Activated CD4-positive, alpha-beta T cell treated with anti-CD3 and anti-CD28 coated beads, Interleukin-2, amount 50 U/mL, for 24 hours (primary cell): Measurements from ENCODE around the gene ADAM22.

Source experiments
- DNase-seq, 2 donors: peaks; one replicate each; pipeline ENCODE4 v3.0.0-alpha.2; 2020; ENCODE audit warnings: low read depth in 1 of 2, low spot score in 1 of 2

The ADAM22 gene

GRCh38 chr7:88034083-88034695 is 100.1 kb downstream of the ADAM22 start:
- DNase-seq: no peak

- no peak for DNase-seq
Measured at GRCh38 chr7:88037050-88037449, 103.0 kb downstream of the ADAM22 start.

GRCh38 chr7:88040694-88041093 is 106.6 kb downstream of the ADAM22 start:
- no peak for DNase-seq

- DNase-seq: no peak
Measured at GRCh38 chr7:88041583-88041982, 107.5 kb downstream of the ADAM22 start.

DNA sequence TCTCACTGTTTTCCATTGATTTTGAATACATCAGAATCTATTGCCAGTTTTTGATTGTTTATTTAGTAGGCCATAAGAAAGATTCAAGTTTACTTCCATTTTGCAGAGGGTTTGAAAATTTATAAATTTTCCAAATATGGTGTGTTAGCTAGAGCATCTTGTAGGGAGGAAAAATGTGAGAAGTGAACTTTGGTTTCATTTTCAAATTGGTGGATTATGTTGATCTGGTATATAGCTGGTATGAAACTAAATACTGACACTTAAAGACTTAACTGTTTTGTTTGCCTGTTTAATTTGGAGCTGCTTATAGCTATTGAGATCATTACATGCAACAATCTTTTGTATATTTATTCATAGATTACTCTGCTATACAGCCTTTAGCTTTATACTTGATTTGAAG is 108.1 kb downstream of the ADAM22 start:
- DNase-seq: no peak

DNA sequence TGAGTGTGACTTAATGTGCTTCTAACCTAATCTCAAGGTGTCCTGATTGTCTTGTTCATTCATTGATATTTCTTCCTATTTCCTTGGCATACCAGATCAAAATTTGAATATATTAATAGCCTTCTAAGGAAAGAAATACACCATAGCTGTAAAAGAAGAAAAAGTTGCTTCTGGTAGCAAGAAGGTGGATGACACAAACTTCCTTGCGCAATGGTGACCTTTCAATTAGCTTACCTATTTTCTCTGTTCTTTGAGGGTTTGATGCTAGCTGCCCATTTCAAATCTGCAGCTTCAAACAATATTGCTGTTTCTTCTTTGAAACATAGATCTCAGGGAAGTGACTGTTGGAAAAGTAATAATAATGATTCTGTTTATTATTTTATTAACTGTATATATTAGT is 108.8 kb downstream of the ADAM22 start:
- DNase-seq: no peak

DNA sequence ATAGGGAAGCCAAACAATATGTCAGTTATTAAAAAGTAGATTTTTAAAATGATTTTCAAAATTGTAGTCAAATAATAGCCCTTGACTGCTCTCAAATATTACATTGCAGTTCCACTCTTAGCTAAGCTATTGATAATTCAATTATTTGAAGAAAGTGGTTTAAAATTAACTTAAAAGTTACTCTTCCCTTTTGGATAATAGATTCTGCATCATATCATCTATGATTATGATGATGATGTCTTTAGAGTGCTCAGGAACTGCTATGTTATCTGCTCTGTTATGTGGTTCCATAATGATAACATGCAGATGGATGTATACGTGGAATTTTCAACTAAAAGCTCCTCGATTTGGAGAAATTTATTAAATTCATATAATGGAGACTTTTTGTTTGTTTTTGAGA is 110.0 kb downstream of the ADAM22 start:
- DNase-seq: no peak

DNA sequence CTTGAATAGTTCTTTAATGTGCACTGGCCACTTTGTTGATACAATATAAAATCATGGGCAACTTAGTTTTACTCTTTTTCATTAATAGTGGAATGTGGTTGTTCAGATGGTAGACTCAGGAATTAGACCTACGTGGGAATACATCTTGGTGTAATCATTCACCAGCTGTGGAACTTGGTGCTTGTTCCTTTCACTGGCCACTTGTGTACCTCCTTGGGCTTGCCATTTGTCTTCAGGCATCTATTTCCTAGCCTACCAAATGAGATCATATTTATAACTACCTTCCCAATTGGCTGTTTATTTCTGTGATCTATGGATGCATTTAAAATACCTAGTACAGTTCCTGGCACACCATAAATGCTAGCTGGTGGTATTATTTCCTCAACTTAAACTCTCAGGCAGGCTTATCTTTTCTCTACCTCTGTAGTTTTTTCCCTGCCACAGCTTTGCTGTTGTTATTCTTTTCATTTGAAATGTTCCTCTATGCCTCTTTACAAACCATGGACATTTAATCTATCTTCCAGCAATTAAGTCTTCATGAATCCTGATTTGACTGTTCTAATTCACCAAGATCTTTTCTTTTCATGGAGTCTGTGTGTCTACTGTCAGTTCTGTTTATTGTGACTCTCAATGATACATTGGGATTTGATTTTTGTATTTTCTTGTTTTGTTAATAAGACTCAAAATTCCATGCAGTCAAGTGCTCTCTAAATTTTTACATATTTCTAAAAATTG is 113.0 kb downstream of the ADAM22 start:
- DNase-seq: no peak

- DNase-seq: no peak
Measured at GRCh38 chr7:88057655-88058054, 123.6 kb downstream of the ADAM22 start.

DNA sequence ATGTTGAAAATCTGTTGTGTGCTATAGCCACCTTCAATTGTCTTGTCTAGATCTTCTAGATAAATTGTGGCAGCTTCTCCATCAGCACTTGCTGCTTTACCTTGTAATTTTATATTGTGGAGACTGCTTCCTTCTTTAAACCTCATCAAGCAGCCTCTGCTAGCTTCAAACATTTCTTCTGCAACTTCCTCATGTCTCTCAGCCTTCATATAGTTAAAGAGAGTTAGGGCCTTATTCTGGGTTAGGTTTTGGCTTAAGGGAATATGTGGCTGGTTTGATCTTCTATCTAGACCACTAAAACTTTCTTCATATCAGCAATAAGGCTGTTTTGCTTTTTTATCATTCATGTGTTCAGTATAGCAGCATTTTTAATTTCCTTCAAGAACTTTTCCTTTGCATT is 128.2 kb downstream of the ADAM22 start:
- DNase-seq: no peak

DNA sequence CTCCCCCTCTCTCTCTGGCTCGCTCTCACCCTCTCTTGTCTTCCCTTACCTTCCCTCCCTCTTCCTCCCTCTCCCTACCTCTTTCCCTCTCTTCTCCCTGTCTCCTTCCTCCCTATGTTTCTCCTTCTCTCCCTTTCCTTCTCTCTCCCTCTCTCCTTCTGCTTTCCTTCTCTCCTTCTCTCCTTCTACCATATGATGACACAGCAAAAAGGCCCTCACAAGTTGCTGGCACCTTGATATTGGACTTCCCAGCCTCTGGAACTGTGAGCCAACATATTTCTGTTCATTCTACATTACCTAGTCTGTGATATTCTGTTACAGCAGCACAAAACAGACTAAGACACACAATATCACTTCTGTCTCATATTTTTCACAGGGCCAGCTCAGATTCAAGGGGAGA is 135.0 kb downstream of the ADAM22 start:
- DNase-seq: no peak

DNA sequence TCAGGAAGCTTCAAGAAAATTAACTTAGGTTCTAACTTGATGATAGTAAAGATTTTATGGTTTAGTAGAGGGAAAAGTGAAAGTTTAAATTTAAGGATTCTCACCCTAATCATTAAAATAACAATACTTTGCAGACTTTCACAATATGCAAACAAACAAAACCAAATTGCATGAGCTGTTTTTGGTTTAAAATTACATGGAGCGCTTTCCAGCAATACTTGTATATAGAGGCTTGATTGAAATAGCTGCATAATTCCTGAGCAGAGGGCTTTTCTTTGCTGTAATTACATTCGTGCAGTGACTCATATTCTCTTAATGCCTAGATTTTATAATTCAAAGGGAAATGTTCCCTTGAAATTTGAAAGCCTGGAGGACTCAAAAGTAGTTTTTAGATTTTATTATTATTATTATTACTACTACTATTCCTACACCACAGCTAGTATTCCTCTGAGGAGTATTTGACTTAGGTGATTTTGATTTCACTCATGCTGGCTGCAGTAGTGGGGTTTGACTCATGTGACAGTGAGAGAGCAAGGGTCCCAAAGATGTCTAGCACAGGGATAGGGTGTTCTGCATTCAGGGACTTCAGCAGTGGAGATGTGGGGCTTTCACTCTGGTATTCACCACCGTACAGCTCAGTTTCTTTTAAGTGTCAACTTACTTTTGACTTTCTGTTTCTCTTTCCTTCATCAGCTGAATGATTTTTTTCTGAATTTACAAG is 138.1 kb downstream of the ADAM22 start:
- no peak for DNase-seq

- DNase-seq: no peak
Measured at GRCh38 chr7:88072715-88073055, 138.6 kb downstream of the ADAM22 start.

GRCh38 chr7:88073626-88074025 is 139.6 kb downstream of the ADAM22 start:
- no peak for DNase-seq

GRCh38 chr7:88075216-88075615 is 141.2 kb downstream of the ADAM22 start:
- no peak for DNase-seq

GRCh38 chr7:88083883-88084282 is 149.8 kb downstream of the ADAM22 start:
- DNase-seq: no peak

GRCh38 chr7:88089561-88089960 is 155.5 kb downstream of the ADAM22 start:
- no peak for DNase-seq

DNA sequence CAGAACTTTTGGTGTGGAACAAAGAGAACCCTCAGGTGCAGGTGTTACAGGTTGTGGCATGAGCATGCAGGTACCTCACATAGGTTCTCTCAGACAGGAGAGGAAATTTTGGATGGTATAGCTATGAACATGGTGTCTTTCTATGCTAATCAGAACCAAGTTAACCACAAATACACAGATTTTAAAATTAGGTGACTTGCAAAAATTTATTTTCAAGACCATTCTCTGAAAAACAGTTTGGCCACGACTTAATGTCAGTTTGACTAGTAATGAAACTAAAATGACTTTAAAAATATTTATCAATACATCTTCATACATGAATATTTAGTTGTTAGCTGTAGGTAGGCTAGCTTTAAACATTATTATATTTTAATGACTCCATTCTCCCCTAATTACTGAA is 156.2 kb downstream of the ADAM22 start:
- no peak for DNase-seq

DNA sequence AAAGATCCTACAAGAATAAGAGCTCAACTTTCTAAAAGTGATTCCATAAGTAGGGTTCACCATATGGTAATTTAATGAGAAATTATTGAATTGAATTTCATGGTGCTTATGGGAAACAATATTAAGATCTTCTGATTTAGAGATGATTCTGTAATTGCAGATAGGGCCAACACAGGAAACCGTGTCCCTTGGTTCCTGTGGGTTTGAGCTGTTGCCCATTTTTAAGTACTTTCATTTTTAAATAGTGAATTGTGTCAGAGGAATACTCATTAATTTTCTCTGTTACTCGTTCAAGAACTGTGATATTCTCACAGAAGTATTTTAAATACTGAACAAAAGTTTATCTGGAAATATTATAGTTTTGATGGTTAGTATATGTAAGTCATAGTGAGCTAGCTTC is 156.6 kb downstream of the ADAM22 start:
- DNase-seq: no peak

- no peak for DNase-seq
Measured at GRCh38 chr7:88091988-88092675, 158.1 kb downstream of the ADAM22 start.

GRCh38 chr7:88092676-88092999 is 158.6 kb downstream of the ADAM22 start:
- DNase-seq: no peak

DNA sequence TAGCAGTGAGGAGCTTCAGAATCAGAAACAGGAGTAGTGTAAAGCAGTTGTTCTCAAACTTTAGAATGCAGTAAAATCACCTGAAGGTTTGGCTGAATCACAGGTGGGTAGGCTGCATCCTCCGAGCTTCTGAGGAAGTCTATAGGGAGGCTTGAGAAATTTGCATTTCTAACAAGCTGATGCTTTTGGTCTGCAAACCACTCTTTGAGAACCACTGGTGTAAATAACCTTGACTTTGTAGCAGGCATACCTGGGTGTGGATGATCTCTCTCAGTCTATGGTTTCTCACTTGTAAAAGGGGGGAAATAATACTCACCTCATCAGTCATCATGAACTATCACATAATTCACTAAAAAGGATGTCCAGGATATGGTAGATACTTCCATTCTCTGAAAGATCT is 167.7 kb downstream of the ADAM22 start:
- DNase-seq: no peak
